Left hindlimb (tissue), 1 donor: ENCODE measurements around the gene SLC35F5.
A peak's percentile ranks its signal among the peaks of the same experiment; 100 is the strongest.
"Not testable (repeated sequence)": the region's sequence is repeated elsewhere in the genome, so short reads cannot be mapped to it uniquely, and the experiment has no call there.

Experiments
- DNase-seq: peaks from one replicate; pipeline ENCODE4 v3.0.0-alpha.2; 2018

SLC35F5 gene, protein sequence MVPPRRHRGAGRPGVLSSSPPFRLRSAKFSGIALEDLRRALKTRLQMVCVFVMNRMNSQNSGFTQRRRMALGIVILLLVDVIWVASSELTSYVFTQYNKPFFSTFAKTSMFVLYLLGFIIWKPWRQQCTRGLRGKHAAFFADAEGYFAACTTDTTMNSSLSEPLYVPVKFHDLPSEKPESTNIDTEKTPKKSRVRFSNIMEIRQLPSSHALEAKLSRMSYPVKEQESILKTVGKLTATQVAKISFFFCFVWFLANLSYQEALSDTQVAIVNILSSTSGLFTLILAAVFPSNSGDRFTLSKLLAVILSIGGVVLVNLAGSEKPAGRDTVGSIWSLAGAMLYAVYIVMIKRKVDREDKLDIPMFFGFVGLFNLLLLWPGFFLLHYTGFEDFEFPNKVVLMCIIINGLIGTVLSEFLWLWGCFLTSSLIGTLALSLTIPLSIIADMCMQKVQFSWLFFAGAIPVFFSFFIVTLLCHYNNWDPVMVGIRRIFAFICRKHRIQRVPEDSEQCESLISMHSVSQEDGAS

GRCh38 chr2:113756355-113757137 is at the start of gene SLC35F5:
SLC35F5 (minus strand) TSS chr2:113756642; CDS start chr2:113756409, 233 bp downstream.
- peak; percentile 94 for DNase-seq

DNA sequence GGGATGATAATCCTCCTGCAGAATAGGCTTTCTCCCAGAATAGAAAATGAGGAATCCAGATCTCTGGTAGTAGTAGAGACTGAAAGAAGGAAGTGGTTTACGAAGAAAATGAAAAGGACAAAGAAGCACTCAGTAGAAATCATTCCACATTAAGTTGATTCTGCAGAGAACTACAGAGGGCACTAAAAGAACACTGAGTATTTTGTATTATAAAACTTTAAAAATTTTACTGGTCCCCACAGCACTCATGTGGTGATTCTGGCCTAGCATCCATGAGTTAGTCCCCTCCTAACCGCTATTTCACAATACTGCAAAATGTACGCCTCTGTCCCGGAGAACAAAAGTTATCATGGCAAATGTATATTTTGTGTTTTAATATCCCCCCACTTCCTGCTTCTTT is 42.9 kb upstream of the SLC35F5 start:
- DNase-seq, result no peak

DNA sequence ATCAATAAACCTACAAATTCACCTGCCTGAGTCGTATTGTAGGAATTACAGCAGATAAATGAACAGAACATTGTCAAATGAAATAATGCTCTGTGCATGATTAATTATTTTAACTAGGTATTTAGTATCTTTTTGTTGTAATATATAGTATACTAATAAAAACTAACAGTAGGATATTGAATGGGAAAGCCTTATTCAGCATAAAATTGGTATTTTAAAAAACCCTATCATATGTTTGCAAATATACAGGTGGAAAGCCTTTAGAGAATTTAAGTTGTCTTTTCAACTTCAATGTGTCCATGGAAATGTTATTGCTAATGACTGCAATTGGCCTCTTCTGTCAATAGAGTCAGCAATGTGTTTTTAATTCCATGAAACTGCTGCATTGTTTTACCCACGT is 40.8 kb upstream of the SLC35F5 start:
- DNase-seq, result no peak

- DNase-seq, result no peak
These were observed 40.2 kb upstream of the SLC35F5 start for GRCh38 chr2:113796592-113797175.

GRCh38 chr2:113795405-113795920 is 39.0 kb upstream of the SLC35F5 start:
- no peak for DNase-seq

GRCh38 chr2:113791697-113792590 is 35.5 kb upstream of the SLC35F5 start:
- DNase-seq, result no peak

DNA sequence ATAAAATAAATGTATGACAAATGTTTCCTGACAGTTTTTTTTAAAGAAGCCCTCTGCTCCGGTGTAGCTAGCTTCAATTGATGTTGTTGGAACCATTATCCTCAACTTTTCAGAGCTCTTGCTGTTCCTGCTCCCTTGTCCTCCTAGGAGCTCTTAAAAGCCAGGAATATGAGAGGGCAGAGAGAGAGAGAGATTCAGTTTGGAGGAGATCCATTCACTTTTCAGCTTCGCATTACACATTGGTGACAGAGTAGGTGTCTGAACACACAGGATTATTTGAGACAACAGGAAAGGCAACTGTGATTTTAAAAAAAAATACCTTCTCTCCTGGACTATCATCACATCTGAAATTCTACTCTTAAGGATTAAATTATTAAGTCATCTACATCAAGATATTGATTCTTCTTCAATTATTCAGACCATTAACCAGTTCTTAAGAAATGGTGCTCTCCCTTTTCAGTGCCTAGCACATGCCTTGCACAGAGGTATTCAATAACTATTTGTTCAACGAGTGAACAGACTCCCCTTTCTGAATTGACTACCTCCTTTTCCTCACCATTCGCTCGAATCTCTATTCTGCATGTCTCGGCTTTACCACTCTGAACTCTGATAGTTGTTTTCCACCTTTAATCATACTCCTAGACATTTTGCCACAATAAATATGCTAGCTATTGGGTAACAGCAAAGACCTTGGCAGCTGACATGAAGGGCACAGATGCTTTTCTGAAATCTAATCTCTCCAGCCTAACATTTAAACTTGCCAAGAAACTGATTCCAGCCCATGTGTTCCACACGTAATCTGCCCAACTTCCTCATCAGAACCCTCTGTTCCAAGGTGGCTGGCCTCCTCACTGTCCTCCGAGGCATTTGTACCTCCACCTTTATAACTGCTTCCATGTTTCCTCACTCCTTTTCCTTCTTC is 28.6 kb upstream of the SLC35F5 start:
- no peak for DNase-seq

DNA sequence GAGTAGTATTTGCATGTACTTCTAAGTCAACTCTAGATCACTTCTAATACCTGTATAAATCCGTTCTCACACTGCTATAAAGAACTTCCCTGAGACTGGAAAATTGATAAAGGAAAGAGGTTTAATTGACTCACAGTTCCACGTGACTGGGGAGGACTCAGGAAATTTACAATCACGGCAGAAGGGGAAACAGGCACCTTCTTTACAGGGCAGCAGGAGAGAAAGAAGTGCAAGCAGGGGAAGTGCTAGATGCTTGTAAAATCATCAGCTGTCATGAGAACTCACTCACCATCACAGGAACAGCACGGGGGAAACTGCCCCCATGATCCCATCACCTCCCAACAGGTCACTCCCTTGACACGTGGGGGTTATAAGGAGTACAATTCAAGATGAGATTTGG is 24.0 kb upstream of the SLC35F5 start:
- no peak for DNase-seq

DNA sequence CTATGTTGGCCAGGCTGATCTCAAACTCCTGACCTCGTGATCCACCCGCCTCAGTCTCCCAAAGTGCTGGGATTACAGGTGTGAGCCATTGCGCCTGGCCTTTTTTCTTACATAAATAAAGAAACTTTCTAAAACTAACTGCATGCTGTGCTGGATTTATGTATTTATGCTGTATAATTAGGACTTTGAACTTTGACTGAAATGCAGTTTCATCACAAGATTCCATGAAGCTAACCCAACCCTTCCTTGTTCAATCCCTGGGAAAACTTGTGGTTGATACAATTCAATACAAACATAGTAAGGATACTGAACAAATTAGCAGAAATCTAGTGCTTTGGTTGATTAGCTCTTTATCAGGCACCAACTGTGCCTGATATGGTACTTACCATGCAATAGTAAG is 20.9 kb upstream of the SLC35F5 start:
- DNase-seq, result no peak

- DNase-seq, result no peak
These were observed 20.5 kb upstream of the SLC35F5 start for GRCh38 chr2:113776949-113777348.

DNA sequence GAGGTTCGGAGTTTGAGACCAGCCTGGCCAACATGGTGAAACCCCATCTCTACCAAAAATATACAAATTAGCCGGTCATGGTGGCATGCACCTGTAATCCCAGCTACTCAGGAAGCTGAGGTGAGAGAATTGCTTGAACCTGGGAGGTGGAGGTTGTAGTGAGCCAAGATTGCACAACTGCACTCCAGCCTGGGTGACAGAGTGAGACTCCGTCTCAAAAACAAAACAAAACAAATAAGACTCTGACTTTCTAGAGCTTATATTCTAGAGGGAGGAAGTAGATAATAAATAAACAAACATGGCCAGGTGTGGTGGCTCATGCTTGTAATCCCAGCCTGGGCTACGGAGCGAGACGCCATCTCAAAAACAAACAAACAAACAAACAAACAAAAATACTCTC is 18.2 kb upstream of the SLC35F5 start:
- not testable (repeated sequence) for DNase-seq

GRCh38 chr2:113770929-113771328 is 14.5 kb upstream of the SLC35F5 start:
- no peak for DNase-seq

DNA sequence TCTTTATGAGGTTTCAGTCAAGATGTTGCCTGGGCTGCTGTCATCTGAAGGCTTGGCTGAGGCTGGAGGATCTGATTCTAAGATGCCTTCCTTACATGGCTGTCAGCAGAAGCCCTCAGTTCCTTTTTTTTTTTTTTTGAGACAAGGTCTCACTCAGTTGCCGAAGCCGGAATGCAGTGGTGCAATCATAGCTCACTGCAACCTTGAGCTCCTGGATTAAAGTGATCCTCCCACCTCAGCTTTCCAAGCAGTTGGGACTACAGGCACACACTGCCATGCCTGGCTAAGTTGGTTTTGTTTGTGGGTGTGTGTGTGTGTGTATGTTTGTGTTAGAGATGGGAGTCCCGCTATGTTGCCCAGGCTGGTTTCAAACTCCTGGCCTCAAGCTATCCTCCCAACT is 13.1 kb upstream of the SLC35F5 start:
- no peak for DNase-seq

GRCh38 chr2:113768770-113769169 is 12.3 kb upstream of the SLC35F5 start:
- DNase-seq, result no peak

DNA sequence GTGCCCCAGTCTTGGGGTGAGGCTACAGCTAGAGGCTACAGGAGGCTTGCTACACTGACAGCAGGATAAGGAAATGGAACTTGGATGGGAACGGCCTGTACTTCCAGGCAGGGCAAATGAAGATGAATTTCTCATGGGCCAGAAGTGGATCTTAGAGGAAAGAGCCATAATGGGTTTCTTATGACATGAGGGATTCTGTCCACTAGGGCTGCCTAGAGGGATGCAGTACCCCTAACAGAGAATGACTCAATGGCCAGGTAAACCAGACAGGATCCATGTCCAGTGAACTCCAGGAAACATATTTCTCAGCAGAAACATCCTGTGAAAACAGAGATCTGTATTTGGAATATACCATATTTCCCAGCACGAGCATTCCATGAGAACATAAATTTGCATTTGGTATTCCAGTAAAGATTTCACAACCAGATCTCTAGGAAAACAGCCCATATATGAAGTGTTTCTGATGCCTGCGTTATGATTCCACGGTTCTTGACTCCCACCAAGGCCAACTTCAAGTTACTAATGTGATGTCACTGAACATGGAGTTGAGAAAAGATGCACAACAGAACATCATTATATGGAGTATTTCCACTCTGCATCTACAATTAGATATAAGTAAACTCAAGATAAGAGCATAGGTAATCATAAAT is 11.5 kb upstream of the SLC35F5 start:
- DNase-seq, result no peak

DNA sequence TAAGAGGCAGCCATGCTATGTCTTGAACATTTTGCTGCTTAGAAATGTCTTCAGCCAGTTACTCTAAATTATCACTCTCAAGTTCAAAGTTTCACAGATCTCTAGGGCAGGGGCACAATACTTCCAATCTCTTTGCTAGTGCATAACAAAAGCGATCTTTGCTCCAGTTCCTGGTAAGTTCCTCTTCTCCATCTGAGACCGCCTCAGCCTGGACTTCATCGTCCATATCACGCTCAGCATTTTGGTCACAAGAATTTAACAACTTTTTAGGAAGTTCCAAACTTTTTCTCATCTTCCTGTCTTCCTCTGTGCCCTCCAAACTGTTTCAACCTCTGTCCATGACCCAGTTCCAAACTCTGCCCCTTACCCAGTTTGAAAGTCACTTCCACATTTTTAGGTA is 8.8 kb upstream of the SLC35F5 start:
- DNase-seq, result no peak

GRCh38 chr2:113762377-113763118 is 6.1 kb upstream of the SLC35F5 start:
- no peak for DNase-seq

GRCh38 chr2:113760400-113760799 is 4.0 kb upstream of the SLC35F5 start:
- DNase-seq, result no peak

DNA sequence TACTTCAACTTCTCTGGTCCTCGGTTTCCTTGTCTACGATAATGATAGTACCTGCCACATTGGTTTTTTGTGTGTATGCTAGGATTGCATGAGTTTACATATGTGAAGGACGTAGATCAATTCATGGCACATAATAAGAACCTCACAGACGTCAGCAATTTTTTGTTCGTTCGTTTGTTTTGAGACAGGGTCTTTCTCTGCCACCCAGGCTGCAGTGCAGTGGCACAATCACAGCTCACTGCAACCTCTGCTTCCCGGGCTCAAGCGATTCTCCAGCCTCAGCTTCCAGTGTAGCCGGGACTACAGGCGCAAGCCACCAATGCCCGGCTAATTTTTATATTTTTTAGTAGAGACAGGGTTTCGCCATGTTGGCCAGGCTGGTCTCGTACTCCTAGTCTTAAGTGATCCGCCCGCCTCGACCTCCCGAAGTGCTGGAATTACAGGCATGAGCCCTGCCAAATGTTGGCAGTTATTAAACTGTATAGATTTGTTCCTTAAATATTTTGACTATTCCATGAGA is 756 bp upstream of the SLC35F5 start:
- no peak for DNase-seq
